Duodenal mucosa (tissue), 2 donors: ENCODE results near the gene PPP1R37.

ENCODE experiments used
- H3K27ac ChIP-seq: one replicate; pipeline ENCODE4 v1.7.0; 2013; ENCODE audit warnings: low read depth, low read length
- H3K27me3 ChIP-seq, 2 donors: one replicate each; pipeline ENCODE4 v1.7.0; 2013; ENCODE audit warnings: low read length in 2 of 2, control low read depth in 1 of 2; ENCODE audit not compliant: insufficient read depth in 2 of 2, control insufficient read depth in 1 of 2
- H3K36me3 ChIP-seq, 2 donors: one replicate each; pipeline ENCODE4 v1.7.0; 2013; ENCODE audit warnings: low read length in 2 of 2, control low read depth in 1 of 2; ENCODE audit not compliant: insufficient read depth in 2 of 2, control insufficient read depth in 1 of 2
- H3K4me1 ChIP-seq, 2 donors: one replicate each; pipeline ENCODE4 v1.7.0; 2013; ENCODE audit warnings: low read length in 2 of 2, control low read depth in 1 of 2; ENCODE audit not compliant: insufficient read depth in 2 of 2, control insufficient read depth in 1 of 2
- H3K4me3 ChIP-seq, 2 donors: one replicate each; pipeline ENCODE4 v1.7.0; 2013; ENCODE audit warnings: low read length in 2 of 2, low read depth in 1 of 2
- H3K9ac ChIP-seq, 2 donors: one replicate each; pipeline ENCODE4 v1.7.0; 2013; ENCODE audit warnings: low read length in 2 of 2, low read depth in 1 of 2
- H3K9me3 ChIP-seq, 2 donors: one replicate each; pipeline ENCODE4 v1.7.0; 2013; ENCODE audit warnings: low read length in 2 of 2, control low read depth in 1 of 2; ENCODE audit not compliant: control insufficient read depth in 1 of 2

The PPP1R37 gene

DNA sequence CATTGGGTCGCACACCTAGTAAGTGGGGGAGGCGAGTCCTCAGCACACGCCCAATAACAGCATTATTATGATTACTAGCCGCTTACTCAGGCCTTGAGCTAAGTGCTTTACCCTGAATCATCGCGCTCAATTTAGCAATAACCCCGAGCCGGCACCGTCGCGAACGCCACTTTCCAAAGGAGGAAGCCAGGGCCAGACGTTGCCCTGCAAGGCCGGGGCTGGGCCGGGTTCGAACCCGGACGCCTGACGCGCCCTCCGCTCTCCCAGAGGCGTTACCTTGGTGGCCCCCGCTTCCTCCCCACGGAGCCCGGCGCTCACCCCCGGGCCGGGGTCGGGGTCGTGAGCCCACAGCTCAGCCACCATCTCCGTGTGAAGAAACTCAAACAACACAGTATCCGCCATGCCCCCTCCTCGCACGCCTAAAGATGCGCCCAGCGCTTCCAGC is 84.9 kb downstream of the PPP1R37 start, which contains the start of gene TRAPPC6A:
TRAPPC6A (minus strand) TSS at position 421 of the 445 bp plus-strand sequence; CDS start at position 402, 19 bp downstream.
- Histone ChIP-seq H3K27me3 (no peaks in the 10 kb centered on the region), H3K9ac (peak within 1 kb of the TSS; percentile 83 to 96), H3K36me3 (peaks cover 6 to 7% of the 10 kb centered on the region in 2 donors), H3K27ac (peak within 1 kb of the TSS; percentile 95), H3K4me3 (peak within 1 kb of the TSS; percentile 99 to 100), H3K9me3 (no peaks in the 10 kb centered on the region), H3K4me1 (peaks cover 16 to 24% of the 10 kb centered on the region in 2 donors)

DNA sequence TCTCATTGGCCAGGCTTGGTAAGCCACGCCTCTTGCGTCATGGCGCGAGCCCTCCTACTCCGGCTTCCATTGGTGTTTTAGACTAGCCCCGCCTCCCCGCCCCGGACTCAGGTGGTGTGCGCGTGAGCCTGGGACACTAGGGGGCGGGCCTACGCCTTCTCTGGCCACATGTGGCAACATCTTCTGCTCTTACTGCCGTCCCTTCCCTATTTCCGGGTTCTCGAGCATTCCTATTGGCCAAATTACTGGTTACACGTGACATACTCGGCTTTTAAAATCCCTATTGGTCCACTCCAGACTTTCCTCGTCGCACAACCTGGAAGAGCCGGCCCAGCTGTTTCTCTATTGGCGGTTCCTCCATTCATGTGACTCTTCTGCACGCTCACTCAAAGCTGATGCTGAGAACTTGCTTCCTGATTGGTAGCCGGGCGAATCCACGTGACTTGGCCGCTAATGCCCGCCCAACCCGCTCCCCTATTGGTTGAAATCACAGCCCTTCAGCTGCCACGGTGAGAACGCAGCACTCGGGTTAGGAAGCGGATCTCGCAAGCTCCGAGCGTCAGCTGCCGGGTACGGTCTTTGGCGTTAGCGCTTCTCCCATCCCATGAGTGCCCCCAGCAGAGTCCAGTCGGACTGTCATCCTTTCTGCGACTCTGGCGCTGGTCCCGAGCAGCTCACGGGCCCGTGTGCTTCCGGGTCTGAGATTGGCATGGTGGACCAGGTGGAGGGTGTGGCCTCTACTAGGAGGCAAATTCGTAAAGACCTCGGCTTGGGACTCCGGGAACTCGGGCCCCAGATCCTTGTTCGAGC is 85.5 kb downstream of the PPP1R37 start, which contains the start of gene BLOC1S3:
BLOC1S3 (plus strand) TSS at position 523 of the 810 bp plus-strand sequence. CDS start 513 bp downstream, outside the sequence.
- Histone ChIP-seq H3K27me3 (no peaks in the 10 kb centered on the region), H3K4me3 (peak within 1 kb of the TSS; percentile 99 to 100), H3K36me3 (peaks cover 6 to 7% of the 10 kb centered on the region in 2 donors), H3K4me1 (peaks cover 16 to 24% of the 10 kb centered on the region in 2 donors), H3K27ac (peak within 1 kb of the TSS; percentile 95), H3K9ac (peak within 1 kb of the TSS; percentile 83 to 96), H3K9me3 (no peaks in the 10 kb centered on the region)

DNA sequence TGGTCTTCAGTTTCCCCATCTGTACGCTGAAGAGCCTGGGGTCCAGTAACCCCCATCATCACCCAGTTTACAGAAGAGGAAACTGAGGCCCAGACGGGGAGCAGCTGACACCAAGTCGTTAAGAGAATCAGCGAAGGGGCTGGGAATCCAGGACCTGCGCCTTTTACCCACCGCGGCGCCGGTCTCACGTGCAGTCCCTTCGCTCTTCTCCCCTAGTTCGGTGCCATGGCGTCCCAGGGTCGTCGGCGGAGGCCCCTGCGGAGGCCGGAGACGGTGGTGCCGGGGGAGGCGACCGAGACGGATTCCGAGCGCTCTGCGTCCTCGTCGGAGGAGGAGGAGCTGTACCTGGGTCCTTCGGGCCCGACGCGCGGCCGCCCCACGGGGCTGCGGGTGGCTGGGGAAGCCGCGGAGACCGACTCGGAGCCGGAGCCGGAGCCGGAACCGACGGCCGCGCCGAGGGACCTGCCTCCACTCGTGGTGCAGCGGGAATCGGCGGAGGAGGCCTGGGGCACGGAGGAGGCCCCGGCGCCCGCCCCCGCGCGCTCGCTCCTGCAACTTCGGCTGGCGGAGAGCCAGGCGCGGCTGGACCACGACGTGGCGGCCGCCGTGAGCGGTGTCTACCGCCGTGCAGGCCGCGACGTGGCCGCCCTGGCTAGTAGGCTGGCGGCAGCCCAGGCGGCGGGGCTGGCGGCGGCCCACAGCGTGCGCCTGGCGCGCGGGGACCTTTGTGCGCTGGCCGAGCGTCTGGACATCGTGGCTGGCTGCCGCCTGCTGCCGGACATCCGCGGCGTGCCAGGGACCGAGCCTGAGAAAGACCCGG is 86.3 kb downstream of the PPP1R37 start:
- Histone ChIP-seq H3K4me1 (peaks cover 16 to 24% of the 10 kb centered on the region in 2 donors), H3K36me3 (peaks cover 6 to 7% of the 10 kb centered on the region in 2 donors), H3K9ac (peak overlapping the region; percentile 75 to 96), H3K27me3 (no peaks in the 10 kb centered on the region), H3K4me3 (peak overlapping the region; percentile 99 to 100), H3K27ac (peak overlapping the region; percentile 95), H3K9me3 (no peaks in the 10 kb centered on the region)

DNA sequence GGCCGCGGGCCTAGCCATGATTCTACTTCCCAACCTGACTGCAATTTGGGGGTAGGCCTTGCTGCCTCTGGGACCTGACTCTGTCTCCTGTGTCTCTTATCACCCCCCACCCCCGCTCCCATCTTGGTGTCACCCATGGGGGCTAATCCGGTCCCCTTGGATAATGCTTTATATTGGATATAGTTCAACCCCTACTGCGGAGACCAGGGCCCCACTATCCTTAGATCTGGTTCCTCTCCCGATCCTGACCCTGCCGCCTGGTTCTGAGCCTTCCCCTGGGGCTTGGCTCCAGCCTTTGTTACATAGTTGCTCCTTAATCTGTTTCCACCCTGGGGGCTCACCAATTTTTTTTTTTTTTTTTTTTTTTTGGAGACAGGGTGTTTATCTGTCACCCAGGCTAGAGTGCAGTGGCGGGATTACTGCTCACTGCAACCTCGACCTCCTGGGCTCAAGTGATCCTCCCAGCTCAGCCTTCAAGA is 87.0 kb downstream of the PPP1R37 start:
- peak overlapping the region; percentile 54 to 63 for H3K9ac ChIP-seq
- peaks cover 16 to 24% of the 10 kb centered on the region in 2 donors for H3K4me1 ChIP-seq
- no peak overlapping the region for H3K27ac ChIP-seq
- no peaks in the 10 kb centered on the region for H3K9me3 ChIP-seq
- no peaks in the 10 kb centered on the region for H3K27me3 ChIP-seq
- peak overlapping the region; percentile 99 to 100 for H3K4me3 ChIP-seq
- H3K36me3 ChIP-seq: peaks cover 6 to 7% of the 10 kb centered on the region in 2 donors

DNA sequence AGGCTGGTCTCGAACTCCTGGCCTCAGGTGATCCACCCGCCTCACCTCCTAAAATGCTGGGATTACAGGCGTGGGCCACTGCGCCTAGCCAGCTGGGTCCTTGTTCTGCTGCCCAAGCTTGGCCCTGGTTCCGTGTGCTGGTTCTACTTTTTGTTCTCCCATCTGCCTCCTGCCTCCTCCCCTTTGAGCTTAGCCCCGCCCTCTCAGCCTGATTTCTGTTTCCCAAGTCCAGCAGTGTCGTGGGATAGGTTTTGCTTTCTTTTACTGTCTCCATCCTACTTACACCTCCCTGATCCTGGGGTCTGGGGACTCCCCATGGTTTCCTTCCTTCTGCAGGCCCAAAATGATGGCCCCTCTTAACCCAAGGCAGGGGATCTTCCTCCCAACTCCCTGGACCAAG is 88.0 kb downstream of the PPP1R37 start:
- Histone ChIP-seq H3K9ac (no peak overlapping the region), H3K4me1 (peaks cover 16 to 24% of the 10 kb centered on the region in 2 donors), H3K4me3 (peak overlapping the region in 1 of 2 donors; percentile 22), H3K27me3 (no peaks in the 10 kb centered on the region), H3K27ac (no peak overlapping the region), H3K36me3 (peaks cover 6 to 7% of the 10 kb centered on the region in 2 donors), H3K9me3 (no peaks in the 10 kb centered on the region)

DNA sequence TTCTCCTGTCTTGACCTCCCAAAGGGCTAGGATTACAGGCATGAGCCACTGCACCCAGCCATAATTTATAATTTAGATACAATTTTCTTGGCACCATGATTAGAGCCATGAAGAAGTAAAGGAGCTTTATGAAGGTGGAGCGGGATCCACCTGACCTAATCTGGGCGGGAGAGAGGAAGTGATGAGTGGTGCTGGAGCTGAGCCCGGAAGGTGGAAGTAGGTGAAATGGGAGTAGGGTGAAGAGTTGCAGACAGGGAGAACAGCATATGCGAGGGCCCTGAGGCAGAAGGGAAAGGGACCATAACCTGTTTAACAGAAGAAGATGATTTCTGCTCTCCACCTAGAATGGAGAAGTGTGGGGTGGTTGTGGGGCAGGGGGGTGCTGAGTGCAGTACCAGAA is 89.8 kb downstream of the PPP1R37 start:
- no peak overlapping the region for H3K9ac ChIP-seq
- H3K4me1 ChIP-seq: peaks cover 10 to 14% of the 10 kb centered on the region in 2 donors
- H3K27ac ChIP-seq: no peak overlapping the region
- H3K36me3 ChIP-seq: peaks cover 6 to 7% of the 10 kb centered on the region in 2 donors
- no peaks in the 10 kb centered on the region for H3K9me3 ChIP-seq
- H3K4me3 ChIP-seq: no peak overlapping the region
- H3K27me3 ChIP-seq: no peaks in the 10 kb centered on the region

DNA sequence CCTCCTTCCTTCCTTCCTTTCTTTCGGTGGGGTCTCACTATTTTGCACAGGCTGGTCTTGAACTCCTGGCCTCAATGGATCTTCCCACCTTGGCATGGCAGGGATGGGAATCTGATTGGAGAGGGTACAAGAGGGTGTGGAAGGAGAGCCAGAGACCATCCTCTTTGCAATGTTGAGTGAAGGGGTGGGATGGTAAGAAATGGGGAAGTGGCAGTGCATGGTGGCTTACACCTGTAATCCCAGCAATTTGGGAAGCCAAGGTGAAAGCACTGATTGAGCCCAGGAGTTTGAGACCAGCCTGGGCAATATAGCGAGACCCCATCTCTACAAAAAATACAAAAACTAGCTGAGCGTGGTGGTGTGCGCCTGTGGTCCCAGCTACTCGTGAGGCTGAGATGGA is 91.1 kb downstream of the PPP1R37 start:
- H3K27ac ChIP-seq: no peak overlapping the region
- no peak overlapping the region for H3K9ac ChIP-seq
- H3K36me3 ChIP-seq: peaks cover 6 to 7% of the 10 kb centered on the region in 2 donors
- no peaks in the 10 kb centered on the region for H3K27me3 ChIP-seq
- H3K4me3 ChIP-seq: no peak overlapping the region
- no peaks in the 10 kb centered on the region for H3K9me3 ChIP-seq
- H3K4me1 ChIP-seq: peaks cover 10 to 14% of the 10 kb centered on the region in 2 donors

DNA sequence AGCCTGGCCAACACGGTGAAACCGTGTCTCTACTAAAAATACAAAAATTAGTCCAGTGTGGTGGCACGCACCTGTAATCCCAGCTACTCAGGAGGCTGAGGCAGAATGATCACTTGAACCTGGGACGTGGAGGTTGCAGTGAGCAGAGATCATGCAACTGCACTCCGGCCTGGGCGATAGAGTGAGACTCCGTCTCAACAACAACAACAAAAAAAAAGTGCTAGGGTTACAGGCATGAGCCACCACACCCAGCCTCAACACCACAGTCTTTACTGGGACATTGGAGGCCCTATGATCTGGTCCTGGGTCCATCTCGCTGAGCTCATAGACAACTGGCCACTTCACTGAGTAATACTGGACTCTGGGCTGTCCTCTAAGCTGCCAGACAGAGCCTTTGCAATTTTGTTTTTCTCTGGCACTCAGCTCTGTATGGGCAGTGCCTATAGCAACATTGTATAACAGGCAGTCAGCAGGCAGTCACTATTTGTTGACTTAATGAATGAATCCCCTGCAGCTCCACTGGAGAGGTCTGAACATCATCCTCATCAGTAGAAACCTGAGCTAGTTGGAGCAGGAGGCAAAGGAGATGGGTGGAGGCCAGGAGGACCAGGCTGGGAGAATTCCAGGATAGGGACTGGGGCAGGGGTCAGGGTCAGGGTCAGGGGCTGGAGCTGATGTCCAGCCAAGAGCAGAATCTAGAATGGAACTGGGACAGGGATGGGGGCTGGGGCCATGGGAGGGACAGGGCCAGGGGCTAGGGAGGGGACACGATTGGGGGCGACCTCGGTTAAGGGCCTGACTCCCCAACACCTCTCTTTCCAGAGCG is 93.7 kb downstream of the PPP1R37 start:
- Histone ChIP-seq H3K27me3 (no peaks in the 10 kb centered on the region), H3K4me1 (no peaks in the 10 kb centered on the region), H3K4me3 (no peak overlapping the region), H3K9me3 (no peaks in the 10 kb centered on the region), H3K27ac (no peak overlapping the region), H3K9ac (no peak overlapping the region), H3K36me3 (peaks cover 1% of the 10 kb centered on the region in 2 donors)

DNA sequence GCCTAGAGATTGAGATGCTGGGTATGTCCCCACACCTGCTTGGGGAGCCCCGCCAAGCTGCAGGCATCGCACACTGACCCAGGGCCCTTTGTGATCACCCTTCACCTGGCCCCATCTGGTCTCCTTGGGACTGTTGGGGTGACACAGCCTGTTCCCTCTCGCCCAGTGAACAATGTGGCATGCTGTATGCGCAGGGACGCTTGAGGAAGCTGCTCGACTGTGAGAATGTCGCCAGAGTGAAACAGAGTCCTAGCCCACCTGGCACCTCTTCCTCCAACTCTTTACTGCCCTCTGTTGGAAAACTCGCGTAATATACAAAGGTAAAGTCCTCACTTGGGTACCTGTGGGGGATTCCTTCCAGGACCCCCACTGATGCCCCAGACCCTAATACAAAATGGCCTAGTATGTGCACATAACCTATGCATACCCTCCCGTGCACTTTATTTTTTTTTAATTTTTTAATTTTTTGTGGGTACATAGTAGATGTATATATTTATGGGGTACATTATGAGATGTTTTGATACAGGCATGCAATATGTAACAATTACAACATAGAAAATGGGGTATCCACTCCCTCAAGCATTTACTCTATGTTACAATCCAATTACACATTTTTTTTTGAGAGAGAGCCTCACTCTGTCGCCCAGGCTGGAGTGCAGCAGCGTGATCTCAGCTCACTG is 94.6 kb downstream of the PPP1R37 start:
- Histone ChIP-seq H3K4me3 (no peak overlapping the region), H3K4me1 (no peaks in the 10 kb centered on the region), H3K9ac (peak overlapping the region in 1 of 2 donors; percentile 20), H3K36me3 (no peaks in the 10 kb centered on the region), H3K27me3 (no peaks in the 10 kb centered on the region), H3K9me3 (no peaks in the 10 kb centered on the region), H3K27ac (no peak overlapping the region)
